Muscle layer of colon (tissue), 2 donors: ENCODE measurements around the gene CPT1B.
"Not testable (repeated sequence)": the region's sequence is repeated elsewhere in the genome, so short reads cannot be mapped to it uniquely, and the experiment has no call there.

Experiments
- H3K27ac ChIP-seq: one replicate; pipeline ENCODE4 v1.7.0; 2013; ENCODE audit warnings: low read depth, mild to moderate bottlenecking, low read length, moderate library complexity
- H3K27me3 ChIP-seq, 2 donors: one replicate each; pipeline ENCODE4 v1.7.0; 2013; ENCODE audit warnings: low read length in 2 of 2, mild to moderate bottlenecking in 2 of 2; ENCODE audit not compliant: insufficient read depth in 2 of 2, control insufficient read depth in 1 of 2
- H3K36me3 ChIP-seq: one replicate; pipeline ENCODE4 v1.7.0; 2013; ENCODE audit warnings: mild to moderate bottlenecking, low read length; ENCODE audit not compliant: insufficient read depth
- H3K4me1 ChIP-seq: one replicate; pipeline ENCODE4 v1.7.0; 2013; ENCODE audit warnings: mild to moderate bottlenecking, low read length; ENCODE audit not compliant: insufficient read depth
- H3K4me3 ChIP-seq, 2 donors: one replicate each; pipeline ENCODE4 v1.7.0; 2013; ENCODE audit warnings: low read length in 2 of 2, low read depth in 1 of 2, mild to moderate bottlenecking in 1 of 2, moderate library complexity in 1 of 2
- H3K9ac ChIP-seq: one replicate; pipeline ENCODE4 v1.7.0; 2013; ENCODE audit warnings: low read length
- H3K9me3 ChIP-seq: one replicate; pipeline ENCODE4 v1.7.0; 2013; ENCODE audit warnings: mild to moderate bottlenecking, low read length
- donor health status: abdominal sarcoma.
- donor health status: Adenocarcinoma of cecum.

CPT1B gene

GRCh38 chr22:50547263-50547985 is 30.8 kb downstream of the CPT1B start:
- no peak overlapping the region for H3K27ac ChIP-seq
- H3K27me3 ChIP-seq, result peaks cover 17 to 72% of the 10 kb centered on the region in 2 donors
- no peak overlapping the region for H3K9ac ChIP-seq
- H3K9me3 ChIP-seq, result no peaks in the 10 kb centered on the region
- peaks cover 6% of the 10 kb centered on the region for H3K4me1 ChIP-seq
- no peak overlapping the region for H3K4me3 ChIP-seq
- no peaks in the 10 kb centered on the region for H3K36me3 ChIP-seq

GRCh38 chr22:50546326-50547262 is 31.6 kb downstream of the CPT1B start:
- Histone ChIP-seq H3K27me3 (peaks cover 17 to 68% of the 10 kb centered on the region in 2 donors), H3K4me3 (no peak overlapping the region), H3K36me3 (no peaks in the 10 kb centered on the region), H3K9ac (no peak overlapping the region), H3K9me3 (no peaks in the 10 kb centered on the region), H3K4me1 (peaks cover 6% of the 10 kb centered on the region), H3K27ac (no peak overlapping the region)

- H3K4me3 ChIP-seq, result no peak within 1 kb of the TSS
- peaks cover 17 to 68% of the 10 kb centered on the region in 2 donors for H3K27me3 ChIP-seq
- H3K36me3 ChIP-seq, result no peaks in the 10 kb centered on the region
- no peaks in the 10 kb centered on the region for H3K9me3 ChIP-seq
- H3K4me1 ChIP-seq, result peaks cover 6% of the 10 kb centered on the region
- no peak within 1 kb of the TSS for H3K27ac ChIP-seq
- H3K9ac ChIP-seq, result no peak within 1 kb of the TSS
Observed at GRCh38 chr22:50545522-50546325, 32.5 kb downstream of the CPT1B start, which contains the start of gene KLHDC7B. Gene KLHDC7B (plus strand): TSS chr22:50545899. CDS start chr22:50546244, 345 bp downstream.

GRCh38 chr22:50544746-50545253 is 33.4 kb downstream of the CPT1B start:
- no peaks in the 10 kb centered on the region for H3K9me3 ChIP-seq
- no peak overlapping the region for H3K9ac ChIP-seq
- no peak overlapping the region for H3K27ac ChIP-seq
- no peak overlapping the region for H3K4me3 ChIP-seq
- no peaks in the 10 kb centered on the region for H3K36me3 ChIP-seq
- peaks cover 6% of the 10 kb centered on the region for H3K4me1 ChIP-seq
- H3K27me3 ChIP-seq, result peaks cover 17 to 61% of the 10 kb centered on the region in 2 donors

GRCh38 chr22:50544078-50544745 is 34.0 kb downstream of the CPT1B start:
- no peak overlapping the region for H3K9ac ChIP-seq
- peaks cover 17 to 55% of the 10 kb centered on the region in 2 donors for H3K27me3 ChIP-seq
- no peaks in the 10 kb centered on the region for H3K9me3 ChIP-seq
- H3K4me3 ChIP-seq, result peak overlapping the region in 1 of 2 donors; percentile 11
- no peak overlapping the region for H3K27ac ChIP-seq
- no peaks in the 10 kb centered on the region for H3K36me3 ChIP-seq
- H3K4me1 ChIP-seq, result peaks cover 6% of the 10 kb centered on the region

GRCh38 chr22:50542416-50542927 is 35.8 kb downstream of the CPT1B start:
- no peaks in the 10 kb centered on the region for H3K36me3 ChIP-seq
- H3K4me1 ChIP-seq, result peaks cover 6% of the 10 kb centered on the region
- no peak overlapping the region for H3K4me3 ChIP-seq
- H3K9me3 ChIP-seq, result no peaks in the 10 kb centered on the region
- H3K27ac ChIP-seq, result no peak overlapping the region
- H3K27me3 ChIP-seq, result peaks cover 17 to 44% of the 10 kb centered on the region in 2 donors
- H3K9ac ChIP-seq, result no peak overlapping the region

GRCh38 chr22:50541667-50542026 is 36.6 kb downstream of the CPT1B start:
- not testable (repeated sequence) for H3K27ac ChIP-seq, H3K4me3 ChIP-seq, H3K4me1 ChIP-seq, H3K9me3 ChIP-seq, H3K9ac ChIP-seq, H3K36me3 ChIP-seq
- H3K27me3 ChIP-seq, result peaks cover 17 to 42% of the 10 kb centered on the region in 2 donors

- no peak overlapping the region for H3K27ac ChIP-seq
- H3K4me1 ChIP-seq, result peaks cover 6% of the 10 kb centered on the region
- no peak overlapping the region for H3K4me3 ChIP-seq
- H3K9me3 ChIP-seq, result no peaks in the 10 kb centered on the region
- peaks cover 13 to 40% of the 10 kb centered on the region in 2 donors for H3K27me3 ChIP-seq
- no peaks in the 10 kb centered on the region for H3K36me3 ChIP-seq
- H3K9ac ChIP-seq, result no peak overlapping the region
Observed at GRCh38 chr22:50540381-50540780, 37.8 kb downstream of the CPT1B start.

GRCh38 chr22:50537765-50538164 is 40.5 kb downstream of the CPT1B start:
- Histone ChIP-seq H3K9me3 (no peaks in the 10 kb centered on the region), H3K4me1 (no peaks in the 10 kb centered on the region), H3K36me3 (no peaks in the 10 kb centered on the region), H3K27ac (no peak overlapping the region), H3K4me3 (no peak overlapping the region), H3K27me3 (peaks cover 10 to 42% of the 10 kb centered on the region in 2 donors), H3K9ac (no peak overlapping the region)

- H3K27ac ChIP-seq, result no peak overlapping the region
- peaks cover 2% of the 10 kb centered on the region for H3K4me1 ChIP-seq
- no peak overlapping the region for H3K4me3 ChIP-seq
- peaks cover 17 to 58% of the 10 kb centered on the region in 2 donors for H3K27me3 ChIP-seq
- H3K9ac ChIP-seq, result no peak overlapping the region
- H3K9me3 ChIP-seq, result no peaks in the 10 kb centered on the region
- no peaks in the 10 kb centered on the region for H3K36me3 ChIP-seq
Observed at GRCh38 chr22:50536226-50536625, 42.0 kb downstream of the CPT1B start.
